ENCODE measurements around the gene HNRNPH1. TPM values are rescaled to one million over a fixed set of nuclear protein-coding genes. Genes with fewer than 3 reads are reported as not detected.
"Not testable (repeated sequence)": the region's sequence is repeated elsewhere in the genome, so short reads cannot be mapped to it uniquely, and the experiment has no call there.

HNRNPH1 gene, protein sequence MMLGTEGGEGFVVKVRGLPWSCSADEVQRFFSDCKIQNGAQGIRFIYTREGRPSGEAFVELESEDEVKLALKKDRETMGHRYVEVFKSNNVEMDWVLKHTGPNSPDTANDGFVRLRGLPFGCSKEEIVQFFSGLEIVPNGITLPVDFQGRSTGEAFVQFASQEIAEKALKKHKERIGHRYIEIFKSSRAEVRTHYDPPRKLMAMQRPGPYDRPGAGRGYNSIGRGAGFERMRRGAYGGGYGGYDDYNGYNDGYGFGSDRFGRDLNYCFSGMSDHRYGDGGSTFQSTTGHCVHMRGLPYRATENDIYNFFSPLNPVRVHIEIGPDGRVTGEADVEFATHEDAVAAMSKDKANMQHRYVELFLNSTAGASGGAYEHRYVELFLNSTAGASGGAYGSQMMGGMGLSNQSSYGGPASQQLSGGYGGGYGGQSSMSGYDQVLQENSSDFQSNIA
- total RNA-seq: 470 TPM
- long read RNA-seq, transcript HNRNPH1-203 (14 exons, 2,279 nt): major isoform, 10 of 55 reads
- long read RNA-seq, transcript HNRNPH1-204 (14 exons, 2,248 nt): minor isoform, 7 of 55 reads
- long read RNA-seq, partial matches to known transcripts: 13 of 55 reads
- long read RNA-seq, other reads (novel, unspliced or antisense): 24 of 55 reads

DNA sequence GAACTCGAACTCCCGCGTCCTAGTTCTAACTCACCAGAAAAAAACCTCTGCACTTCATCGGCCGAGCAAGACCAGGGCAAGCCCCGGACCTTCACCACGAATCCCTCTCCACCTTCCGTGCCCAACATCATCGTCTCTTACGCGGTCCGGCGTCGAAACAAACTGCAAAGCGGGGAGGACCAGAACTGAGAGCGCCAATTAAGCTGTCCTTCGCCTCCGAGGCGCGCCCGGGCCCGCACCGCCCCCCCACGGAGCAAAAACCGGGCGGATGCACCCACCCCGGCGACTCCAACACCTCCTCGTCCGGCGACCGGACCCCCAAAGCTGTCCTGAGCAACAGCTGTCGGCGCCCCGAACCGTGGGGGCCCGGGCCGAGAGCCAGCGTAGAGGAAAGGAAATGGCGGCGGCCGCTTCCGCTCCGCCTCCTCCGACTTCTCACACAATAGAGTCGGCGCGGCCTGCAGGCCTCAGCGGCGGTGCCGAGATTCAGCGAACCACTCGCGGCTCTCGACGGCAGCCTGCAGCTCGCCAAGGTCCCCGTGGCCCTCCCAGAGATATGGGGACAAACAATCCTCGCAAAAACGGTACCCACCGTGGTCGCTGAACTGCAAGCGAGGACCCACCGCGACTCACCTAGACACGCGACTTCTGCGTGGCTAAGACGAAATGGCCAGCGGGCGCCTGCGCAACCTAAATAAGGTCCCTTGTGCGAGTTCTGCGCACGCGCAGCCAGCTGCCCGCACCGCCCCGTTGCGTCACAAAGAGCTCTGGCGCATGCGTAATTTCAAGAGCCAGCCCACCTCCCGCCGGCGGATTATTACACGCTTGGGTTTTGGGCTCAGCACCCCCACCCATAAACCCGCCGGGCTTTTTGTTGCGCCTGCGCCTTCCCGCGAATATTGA, at the start of gene HNRNPH1:
TSS of gene HNRNPH1 (minus strand) at position 669 of the 903 bp plus-strand sequence. CDS start at position 131, 538 bp downstream.
- Histone ChIP-seq H3K27ac (peak within 1 kb of the TSS; percentile 100), H3K27me3 (no peaks in the 10 kb centered on the region), H3K9me3 (no peaks in the 10 kb centered on the region), H3K4me1 (peaks cover 44% of the 10 kb centered on the region), H3K4me3 (peak within 1 kb of the TSS; percentile 100), H3K36me3 (peaks cover 43% of the 10 kb centered on the region)
- intact Hi-C loops (cut with DNase I): no loop called here
- TF ChIP-seq, protein P1, sequence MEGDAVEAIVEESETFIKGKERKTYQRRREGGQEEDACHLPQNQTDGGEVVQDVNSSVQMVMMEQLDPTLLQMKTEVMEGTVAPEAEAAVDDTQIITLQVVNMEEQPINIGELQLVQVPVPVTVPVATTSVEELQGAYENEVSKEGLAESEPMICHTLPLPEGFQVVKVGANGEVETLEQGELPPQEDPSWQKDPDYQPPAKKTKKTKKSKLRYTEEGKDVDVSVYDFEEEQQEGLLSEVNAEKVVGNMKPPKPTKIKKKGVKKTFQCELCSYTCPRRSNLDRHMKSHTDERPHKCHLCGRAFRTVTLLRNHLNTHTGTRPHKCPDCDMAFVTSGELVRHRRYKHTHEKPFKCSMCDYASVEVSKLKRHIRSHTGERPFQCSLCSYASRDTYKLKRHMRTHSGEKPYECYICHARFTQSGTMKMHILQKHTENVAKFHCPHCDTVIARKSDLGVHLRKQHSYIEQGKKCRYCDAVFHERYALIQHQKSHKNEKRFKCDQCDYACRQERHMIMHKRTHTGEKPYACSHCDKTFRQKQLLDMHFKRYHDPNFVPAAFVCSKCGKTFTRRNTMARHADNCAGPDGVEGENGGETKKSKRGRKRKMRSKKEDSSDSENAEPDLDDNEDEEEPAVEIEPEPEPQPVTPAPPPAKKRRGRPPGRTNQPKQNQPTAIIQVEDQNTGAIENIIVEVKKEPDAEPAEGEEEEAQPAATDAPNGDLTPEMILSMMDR (IDR thresholded peaks at IDR 0.05): no peak
- ATAC-seq (peak; percentile 91), DNase-seq (peak; percentile 98)

DNA sequence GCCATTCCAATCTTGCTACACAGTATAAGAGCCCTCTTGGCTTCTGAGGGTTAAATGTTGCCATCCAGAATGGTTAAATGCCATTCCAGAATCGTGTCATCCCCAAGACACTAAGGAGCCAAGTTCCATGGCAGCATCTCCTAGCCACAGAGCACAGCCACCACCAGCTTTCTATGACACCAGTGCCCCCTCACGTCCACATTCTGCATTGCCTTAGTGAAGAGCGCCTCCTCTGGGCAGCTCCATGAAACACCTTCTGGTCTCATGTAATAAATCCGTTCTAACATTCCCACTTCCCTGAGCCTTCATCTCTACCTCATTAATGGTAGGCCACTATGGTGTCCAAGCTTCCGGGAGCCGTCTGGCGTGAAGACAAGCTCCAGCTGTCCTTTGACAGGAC, 44.9 kb upstream of the HNRNPH1 start:
- no peak overlapping the region for H3K27ac ChIP-seq
- H3K27me3 ChIP-seq: no peaks in the 10 kb centered on the region
- no peaks in the 10 kb centered on the region for H3K9me3 ChIP-seq
- TF ChIP-seq, protein P1 (IDR thresholded peaks at IDR 0.05): peak; percentile 68
- intact Hi-C loops (cut with DNase I): no loop called here
- DNase-seq: no peak
- no peak overlapping the region for H3K4me3 ChIP-seq
- H3K4me1 ChIP-seq: no peaks in the 10 kb centered on the region
- ATAC-seq: peak; percentile 92
- peaks cover 18% of the 10 kb centered on the region for H3K36me3 ChIP-seq

DNA sequence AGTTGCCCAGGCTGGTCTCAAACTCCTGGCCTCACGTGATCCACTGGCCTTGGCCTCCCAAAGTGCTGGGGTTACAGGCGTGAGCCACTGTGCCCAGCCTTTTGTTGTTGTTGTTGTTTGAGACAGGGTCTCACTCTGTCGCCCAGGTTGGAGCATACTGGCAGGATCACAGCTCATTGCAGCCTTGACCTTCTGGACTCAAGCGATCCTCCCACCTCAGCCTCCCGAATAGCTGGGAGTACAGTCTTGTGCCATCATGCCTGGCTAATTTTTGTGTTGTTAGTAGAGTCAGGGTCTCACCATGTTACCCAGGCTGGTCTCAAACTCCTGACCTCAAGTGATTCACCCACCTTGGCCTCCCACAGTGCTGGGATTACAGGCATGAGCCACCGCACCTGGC, 38.2 kb upstream of the HNRNPH1 start:
- H3K4me1 ChIP-seq; H3K9me3 ChIP-seq; DNase-seq; intact Hi-C loops (cut with DNase I); H3K27ac ChIP-seq; ATAC-seq; H3K27me3 ChIP-seq; H3K4me3 ChIP-seq: not testable (repeated sequence)
- peaks cover 23% of the 10 kb centered on the region for H3K36me3 ChIP-seq

DNA sequence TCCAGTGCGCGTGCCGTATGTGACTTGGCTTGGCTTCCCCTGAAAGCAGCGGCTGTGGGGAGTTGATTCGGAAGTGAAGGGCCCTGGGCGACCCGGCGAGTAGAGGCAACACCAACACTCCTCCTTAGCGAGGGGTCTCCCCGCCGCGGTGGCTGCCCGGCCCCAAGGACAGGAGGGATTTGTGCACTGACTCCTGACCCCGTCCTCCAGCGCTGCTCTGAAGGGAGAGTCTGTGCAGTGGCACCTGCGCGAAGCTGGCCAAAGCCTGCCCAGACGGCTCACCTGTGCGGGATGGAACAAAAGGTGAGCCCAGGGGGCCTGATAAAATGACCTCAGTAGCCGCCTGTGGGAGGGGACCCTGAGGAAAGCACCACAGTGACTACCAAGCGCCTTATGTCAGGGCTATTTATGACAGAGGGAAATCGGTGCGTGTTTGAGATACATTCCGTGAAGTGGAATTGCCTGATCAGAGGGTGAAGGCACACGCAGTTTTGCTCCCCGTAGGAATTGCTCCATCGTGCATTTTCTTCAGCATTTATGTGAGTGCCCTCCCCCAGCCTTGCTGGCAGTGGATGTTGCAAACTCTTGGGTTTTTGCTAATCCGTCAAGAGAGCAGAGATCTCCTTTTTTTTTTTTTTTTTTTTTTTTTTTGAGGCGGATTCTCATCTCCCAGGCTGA, 34.8 kb upstream of the HNRNPH1 start:
- H3K4me1 ChIP-seq; H3K27me3 ChIP-seq; H3K27ac ChIP-seq; intact Hi-C loops (cut with DNase I); H3K9me3 ChIP-seq; DNase-seq; H3K36me3 ChIP-seq: not testable (repeated sequence)
- H3K4me3 ChIP-seq: peak overlapping the region; percentile 50
- peak; percentile 62 for ATAC-seq

GRCh38 chr5:179657302-179658178, 34.1 kb upstream of the HNRNPH1 start:
- H3K27ac ChIP-seq; H3K27me3 ChIP-seq; H3K36me3 ChIP-seq; intact Hi-C loops (cut with DNase I); H3K4me1 ChIP-seq; H3K9me3 ChIP-seq; DNase-seq: not testable (repeated sequence)
- H3K4me3 ChIP-seq: peak overlapping the region; percentile 25
- ATAC-seq: peak; percentile 98

DNA sequence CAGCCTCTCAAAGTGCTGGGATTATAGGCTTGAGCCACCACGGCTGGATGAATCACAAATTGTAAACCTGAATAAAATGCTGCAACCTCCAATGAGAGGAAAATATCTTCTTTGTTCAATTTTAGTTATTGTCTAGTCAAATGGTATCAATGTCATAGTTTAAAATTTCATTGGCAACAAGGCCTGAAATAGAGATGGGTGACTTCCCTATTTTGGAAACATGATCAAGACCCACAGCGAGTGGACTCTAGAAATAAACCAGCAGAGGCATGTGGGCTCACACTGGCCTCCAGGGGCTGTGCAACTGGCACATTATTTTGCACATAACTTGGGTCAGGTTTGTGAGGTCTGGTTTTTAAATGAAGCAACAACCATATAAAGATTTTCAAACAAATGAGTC, 29.7 kb upstream of the HNRNPH1 start:
- H3K27ac ChIP-seq; DNase-seq; H3K36me3 ChIP-seq; H3K4me1 ChIP-seq; intact Hi-C loops (cut with DNase I); H3K9me3 ChIP-seq; H3K4me3 ChIP-seq; H3K27me3 ChIP-seq; ATAC-seq: not testable (repeated sequence)

GRCh38 chr5:179650245-179650644, 26.8 kb upstream of the HNRNPH1 start:
- H3K9me3 ChIP-seq; H3K27me3 ChIP-seq; H3K36me3 ChIP-seq; ATAC-seq; H3K27ac ChIP-seq; H3K4me3 ChIP-seq; H3K4me1 ChIP-seq; intact Hi-C loops (cut with DNase I); DNase-seq: not testable (repeated sequence)

- DNase-seq; H3K4me1 ChIP-seq; H3K27ac ChIP-seq; H3K4me3 ChIP-seq; H3K27me3 ChIP-seq; H3K9me3 ChIP-seq; intact Hi-C loops (cut with DNase I); H3K36me3 ChIP-seq; ATAC-seq: not testable (repeated sequence)
These were observed 25.8 kb upstream of the HNRNPH1 start for GRCh38 chr5:179649166-179649703.

All from upper lobe of right lung (tissue), 1 donor.